Stomach smooth muscle (tissue), 2 donors: ENCODE measurements around the gene ARID3A.

Experiments
- H3K27ac ChIP-seq: one replicate; pipeline ENCODE4 v1.7.0; 2013; ENCODE audit warnings: mild to moderate bottlenecking, low read length, inconsistent platforms
- H3K27me3 ChIP-seq, 2 donors: one replicate each; pipeline ENCODE4 v1.7.0; 2013; ENCODE audit warnings: low read length in 2 of 2; ENCODE audit not compliant: insufficient read depth in 2 of 2, control insufficient read depth in 1 of 2
- H3K36me3 ChIP-seq, 2 donors: one replicate each; pipeline ENCODE4 v1.7.0; 2013; ENCODE audit warnings: low read length in 2 of 2; ENCODE audit not compliant: control insufficient read depth in 2 of 2, insufficient read depth in 2 of 2
- H3K4me1 ChIP-seq: one replicate; pipeline ENCODE4 v1.7.0; 2013; ENCODE audit warnings: low read length; ENCODE audit not compliant: control insufficient read depth, insufficient read depth
- H3K4me3 ChIP-seq, 2 donors: one replicate each; pipeline ENCODE4 v1.7.0; 2013; ENCODE audit warnings: low read length in 2 of 2
- H3K9ac ChIP-seq, 2 donors: one replicate each; pipeline ENCODE4 v1.7.0; 2013; ENCODE audit warnings: low read length in 2 of 2, mild to moderate bottlenecking in 1 of 2
- H3K9me3 ChIP-seq, 2 donors: one replicate each; pipeline ENCODE4 v1.7.0; 2013; ENCODE audit warnings: low read length in 2 of 2; ENCODE audit not compliant: control insufficient read depth in 2 of 2
- donor health status: healthy.
- donor health status: Pancreatic carcinoma.

The ARID3A gene

GRCh38 chr19:986083-986482, 60.2 kb downstream of the ARID3A start:
- H3K9ac ChIP-seq: no peak overlapping the region
- H3K4me1 ChIP-seq: peaks cover 23% of the 10 kb centered on the region
- no peaks in the 10 kb centered on the region for H3K9me3 ChIP-seq
- no peaks in the 10 kb centered on the region for H3K27me3 ChIP-seq
- H3K36me3 ChIP-seq: peaks cover 7 to 17% of the 10 kb centered on the region in 2 donors
- H3K4me3 ChIP-seq: no peak overlapping the region
- no peak overlapping the region for H3K27ac ChIP-seq

GRCh38 chr19:988081-988480, 62.2 kb downstream of the ARID3A start:
- Histone ChIP-seq H3K9ac (no peak overlapping the region), H3K36me3 (peaks cover 7 to 17% of the 10 kb centered on the region in 2 donors), H3K4me3 (no peak overlapping the region), H3K27ac (no peak overlapping the region), H3K4me1 (peaks cover 17% of the 10 kb centered on the region), H3K27me3 (no peaks in the 10 kb centered on the region), H3K9me3 (no peaks in the 10 kb centered on the region)

GRCh38 chr19:988510-988909, 62.7 kb downstream of the ARID3A start:
- Histone ChIP-seq H3K4me1 (peaks cover 15% of the 10 kb centered on the region), H3K4me3 (no peak overlapping the region), H3K9me3 (no peaks in the 10 kb centered on the region), H3K27ac (no peak overlapping the region), H3K9ac (no peak overlapping the region), H3K27me3 (no peaks in the 10 kb centered on the region), H3K36me3 (peaks cover 7 to 17% of the 10 kb centered on the region in 2 donors)

- H3K27me3 ChIP-seq: no peaks in the 10 kb centered on the region
- H3K36me3 ChIP-seq: peaks cover 7 to 17% of the 10 kb centered on the region in 2 donors
- H3K4me1 ChIP-seq: peaks cover 9% of the 10 kb centered on the region
- no peak overlapping the region for H3K27ac ChIP-seq
- H3K9me3 ChIP-seq: no peaks in the 10 kb centered on the region
- no peak overlapping the region for H3K9ac ChIP-seq
- H3K4me3 ChIP-seq: no peak overlapping the region
Observed at GRCh38 chr19:989381-990081, 63.7 kb downstream of the ARID3A start.

- Histone ChIP-seq H3K4me3 (no peak overlapping the region), H3K27me3 (peaks cover 2 to 3% of the 10 kb centered on the region in 2 donors), H3K27ac (no peak overlapping the region), H3K9me3 (no peaks in the 10 kb centered on the region), H3K4me1 (peaks cover 3% of the 10 kb centered on the region), H3K9ac (no peak overlapping the region), H3K36me3 (peaks cover 7 to 17% of the 10 kb centered on the region in 2 donors)
Observed at GRCh38 chr19:990119-990571, 64.3 kb downstream of the ARID3A start.

GRCh38 chr19:990746-991145, 64.9 kb downstream of the ARID3A start:
- Histone ChIP-seq H3K9me3 (no peaks in the 10 kb centered on the region), H3K4me1 (no peaks in the 10 kb centered on the region), H3K36me3 (peaks cover 7 to 17% of the 10 kb centered on the region in 2 donors), H3K27ac (no peak overlapping the region), H3K9ac (no peak overlapping the region), H3K4me3 (no peak overlapping the region), H3K27me3 (peaks cover 8% of the 10 kb centered on the region in 2 donors)

- Histone ChIP-seq H3K4me1 (peaks cover 4% of the 10 kb centered on the region), H3K4me3 (no peak overlapping the region), H3K9me3 (no peaks in the 10 kb centered on the region), H3K36me3 (peaks cover 7 to 17% of the 10 kb centered on the region in 2 donors), H3K9ac (no peak overlapping the region), H3K27me3 (peaks cover 14% of the 10 kb centered on the region in 2 donors), H3K27ac (no peak overlapping the region)
Observed at GRCh38 chr19:991174-991931, 65.5 kb downstream of the ARID3A start.

- no peak overlapping the region for H3K4me3 ChIP-seq
- H3K9ac ChIP-seq: no peak overlapping the region
- peaks cover 18 to 19% of the 10 kb centered on the region in 2 donors for H3K27me3 ChIP-seq
- H3K9me3 ChIP-seq: no peaks in the 10 kb centered on the region
- no peak overlapping the region for H3K27ac ChIP-seq
- peaks cover 7 to 14% of the 10 kb centered on the region in 2 donors for H3K36me3 ChIP-seq
- peaks cover 7% of the 10 kb centered on the region for H3K4me1 ChIP-seq
Observed at GRCh38 chr19:991932-992669, 66.3 kb downstream of the ARID3A start.

GRCh38 chr19:992670-993055, 66.8 kb downstream of the ARID3A start:
- Histone ChIP-seq H3K36me3 (peaks cover 7 to 11% of the 10 kb centered on the region in 2 donors), H3K4me3 (no peak overlapping the region)

GRCh38 chr19:993361-993830, 67.6 kb downstream of the ARID3A start:
- Histone ChIP-seq H3K4me1 (peaks cover 7% of the 10 kb centered on the region), H3K9me3 (no peaks in the 10 kb centered on the region), H3K9ac (no peak overlapping the region), H3K27ac (no peak overlapping the region), H3K36me3 (peaks cover 7 to 11% of the 10 kb centered on the region in 2 donors), H3K4me3 (no peak overlapping the region), H3K27me3 (peaks cover 27 to 30% of the 10 kb centered on the region in 2 donors)

More at GRCh38 chr19:992670-993055, 66.8 kb downstream of the ARID3A start:
- peaks cover 23 to 24% of the 10 kb centered on the region in 2 donors for H3K27me3 ChIP-seq
- H3K9me3 ChIP-seq: no peaks in the 10 kb centered on the region
- peaks cover 7% of the 10 kb centered on the region for H3K4me1 ChIP-seq
- no peak overlapping the region for H3K9ac ChIP-seq
- H3K27ac ChIP-seq: no peak overlapping the region
